WTC11 (cell line): ENCODE data around the gene GZF1. TPM values are rescaled to one million over a fixed set of nuclear protein-coding genes. Genes with fewer than 3 reads are reported as not detected.

ENCODE experiments used
- ATAC-seq: fragments of 200-7000 bp; cut with Tn5 transposase; 2 replicates; pipeline ENCODE4 v1.10.0; 2021; ENCODE audit warnings: mild to moderate bottlenecking, moderate library complexity
- CTCF ChIA-PET: fragments of 300-600 bp; sonication (Branson Sonifier 250); formaldehyde crosslinking; loops from one replicate; lab custom pipeline; 2021; ENCODE audit warnings: antibody characterized with exemption; lab: Charles Lee
- POLR2A ChIA-PET: fragments of 350-600 bp; sonication (Branson Sonifier 250); formaldehyde crosslinking; loops from one replicate; lab custom pipeline; 2021; ENCODE audit warnings: antibody characterized with exemption; lab: Charles Lee
- DNase-seq: peaks from one replicate; pipeline ENCODE4 v3.0.0; 2021; ENCODE audit warnings: low spot score
- H3K27ac Mint-ChIP-seq: 2 replicates; pipeline ENCODE4 v1.8.0; 2021; ENCODE audit warnings: mixed read lengths
- H3K27me3 Mint-ChIP-seq: 2 replicates; pipeline ENCODE4 v1.8.0; 2021; ENCODE audit warnings: low read depth, mild to moderate bottlenecking, moderate library complexity, mixed read lengths
- H3K36me3 Mint-ChIP-seq: 2 replicates; pipeline ENCODE4 v1.8.0; 2021; ENCODE audit warnings: mixed read lengths
- H3K4me1 Mint-ChIP-seq: 2 replicates; pipeline ENCODE4 v1.8.0; 2022; ENCODE audit warnings: mixed read lengths
- H3K4me3 Mint-ChIP-seq: 2 replicates; pipeline ENCODE4 v1.8.0; 2021; ENCODE audit warnings: mild to moderate bottlenecking, moderate library complexity, mixed read lengths
- H3K9me3 Mint-ChIP-seq: 2 replicates; pipeline ENCODE4 v1.8.0; 2021; ENCODE audit warnings: mixed read lengths
- AFF4 ChIP-seq: sonication (generic); formaldehyde crosslinking; IDR thresholded peaks from 2 replicates; pipeline ENCODE4 v1.8.1; 2023; ENCODE audit warnings: mild to moderate bottlenecking, missing genetic modification reagents, borderline replicate concordance
- CREB1 ChIP-seq: sonication (generic); formaldehyde crosslinking; IDR thresholded peaks from 2 replicates; pipeline ENCODE4 v1.8.0; 2023; ENCODE audit warnings: mild to moderate bottlenecking, missing genetic modification reagents
- CREM ChIP-seq: sonication (generic); formaldehyde crosslinking; IDR thresholded peaks from 2 replicates; pipeline ENCODE4 v1.8.1; 2022; ENCODE audit warnings: mild to moderate bottlenecking, missing genetic modification reagents, moderate library complexity
- E2F5 ChIP-seq: sonication (generic); formaldehyde crosslinking; IDR thresholded peaks from 2 replicates; pipeline ENCODE4 v1.8.1; 2022; ENCODE audit warnings: mild to moderate bottlenecking, moderate library complexity, missing genetic modification reagents
- FOXK1 ChIP-seq: sonication (generic); formaldehyde crosslinking; IDR thresholded peaks from 2 replicates; pipeline ENCODE4 v1.8.0; 2022; ENCODE audit warnings: mild to moderate bottlenecking, moderate library complexity, missing genetic modification reagents
- FOXP4 ChIP-seq: sonication (generic); formaldehyde crosslinking; IDR thresholded peaks from 2 replicates; pipeline ENCODE4 v1.8.0; 2022; ENCODE audit warnings: mild to moderate bottlenecking, missing genetic modification reagents
- GABPB1 ChIP-seq: sonication (generic); formaldehyde crosslinking; IDR thresholded peaks from 2 replicates; pipeline ENCODE4 v1.8.1; 2023; ENCODE audit warnings: mild to moderate bottlenecking, missing genetic modification reagents
- GTF2I ChIP-seq: fragments of 250-450 bp; sonication (Bioruptor Pico); conservative IDR thresholded peaks from 2 replicates; pipeline ENCODE4 v1.4.0; 2021; ENCODE audit warnings: mild to moderate bottlenecking
- JAZF1 ChIP-seq: fragments of 250-450 bp; sonication (Bioruptor Pico); IDR thresholded peaks from 2 replicates; pipeline ENCODE4 v1.9.0; 2021; ENCODE audit warnings: moderate library complexity, mild to moderate bottlenecking, inconsistent platforms
- JUN ChIP-seq: sonication (generic); formaldehyde crosslinking; IDR thresholded peaks from 2 replicates; pipeline ENCODE4 v1.8.0; 2023; ENCODE audit warnings: mild to moderate bottlenecking, missing genetic modification reagents
- MLX ChIP-seq: sonication (generic); formaldehyde crosslinking; IDR thresholded peaks from 2 replicates; pipeline ENCODE4 v1.8.1; 2023; ENCODE audit warnings: mild to moderate bottlenecking, missing genetic modification reagents, moderate library complexity
- MYBL2 ChIP-seq: sonication (generic); formaldehyde crosslinking; IDR thresholded peaks from 2 replicates; pipeline ENCODE4 v1.8.1; 2023; ENCODE audit warnings: mild to moderate bottlenecking, moderate library complexity, missing genetic modification reagents
- NFE2L1 ChIP-seq: sonication (generic); formaldehyde crosslinking; IDR thresholded peaks from 2 replicates; pipeline ENCODE4 v1.8.1; 2023; ENCODE audit warnings: missing genetic modification reagents
- NFYB ChIP-seq: sonication (generic); formaldehyde crosslinking; conservative IDR thresholded peaks from 2 replicates; pipeline ENCODE4 v1.8.0; 2022; ENCODE audit warnings: low read depth, missing genetic modification reagents
- NR1H2 ChIP-seq: sonication (generic); formaldehyde crosslinking; IDR thresholded peaks from 2 replicates; pipeline ENCODE4 v1.9.0; 2021; ENCODE audit warnings: mild to moderate bottlenecking, moderate library complexity, missing genetic modification reagents
- NR3C1 ChIP-seq: sonication (generic); formaldehyde crosslinking; conservative IDR thresholded peaks from 2 replicates; pipeline ENCODE4 v1.8.1; 2023; ENCODE audit warnings: low read depth, mild to moderate bottlenecking, missing genetic modification reagents
- PRDM15 ChIP-seq: sonication (generic); formaldehyde crosslinking; IDR thresholded peaks from 2 replicates; pipeline ENCODE4 v1.8.0; 2022; ENCODE audit warnings: missing genetic modification reagents
- SP1 ChIP-seq: sonication (generic); formaldehyde crosslinking; conservative IDR thresholded peaks from 2 replicates; pipeline ENCODE4 v1.8.1; 2022; ENCODE audit warnings: missing genetic modification reagents
- TEAD1 ChIP-seq: sonication (generic); formaldehyde crosslinking; IDR thresholded peaks from 2 replicates; pipeline ENCODE4 v1.8.0; 2022; ENCODE audit warnings: mild to moderate bottlenecking, missing genetic modification reagents
- TP53 ChIP-seq: sonication (generic); formaldehyde crosslinking; IDR thresholded peaks from 2 replicates; pipeline ENCODE4 v1.8.1; 2023; ENCODE audit warnings: mild to moderate bottlenecking, missing genetic modification reagents
- USF1 ChIP-seq: sonication (generic); formaldehyde crosslinking; IDR thresholded peaks from 2 replicates; pipeline ENCODE4 v1.8.0; 2022; ENCODE audit warnings: mild to moderate bottlenecking, missing genetic modification reagents
- ZNF121 ChIP-seq: sonication (generic); formaldehyde crosslinking; IDR thresholded peaks from 2 replicates; pipeline ENCODE4 v1.8.0; 2023; ENCODE audit warnings: missing genetic modification reagents
- ZNF219 ChIP-seq: sonication (generic); formaldehyde crosslinking; IDR thresholded peaks from 2 replicates; pipeline ENCODE4 v1.8.0; 2023; ENCODE audit warnings: missing genetic modification reagents, mild to moderate bottlenecking, borderline replicate concordance
- ZNF232 ChIP-seq: sonication (generic); formaldehyde crosslinking; IDR thresholded peaks from 2 replicates; pipeline ENCODE4 v1.8.0; 2022; ENCODE audit warnings: mild to moderate bottlenecking, missing genetic modification reagents
- ZNF317 ChIP-seq: sonication (generic); formaldehyde crosslinking; IDR thresholded peaks from 2 replicates; pipeline ENCODE4 v1.8.1; 2023; ENCODE audit warnings: low read depth, mild to moderate bottlenecking, moderate library complexity, missing genetic modification reagents, borderline replicate concordance
- ZNF423 ChIP-seq: fragments of 250-450 bp; sonication (Bioruptor Pico); IDR thresholded peaks from 2 replicates; pipeline ENCODE4 v2.1.2; 2022; ENCODE audit warnings: mild to moderate bottlenecking, moderate library complexity
- total RNA-seq: library from RNA; stranded (reverse); gene quantifications from 3 replicates; pipeline ENCODE4 v1.2.3, GENCODE V29; 2021

GZF1 gene
- total RNA-seq, 1 experiment from 2014 or later: 9.5 TPM

- CTCF ChIA-PET: no interaction called here
- no peaks in the 10 kb centered on the region for H3K27me3 Mint-ChIP-seq
- TF ChIP-seq NR3C1 (CRISPR knock-in tag) (no peak), GTF2I (CRISPR knock-in tag) (no peak), CREB1 (CRISPR knock-in tag) (no peak), SP1 (CRISPR knock-in tag) (no peak), CREM (CRISPR knock-in tag) (no peak), JAZF1 (CRISPR knock-in tag) (no peak), TP53 (CRISPR knock-in tag) (no peak), NR1H2 (CRISPR knock-in tag) (no peak), AFF4 (CRISPR knock-in tag) (no peak), FOXK1 (no peak), NFE2L1 (CRISPR knock-in tag) (no peak), E2F5 (CRISPR knock-in tag) (no peak), MLX (CRISPR knock-in tag) (no peak), GABPB1 (CRISPR knock-in tag) (no peak), USF1 (CRISPR knock-in tag) (no peak), ZNF317 (CRISPR knock-in tag) (no peak), ZNF219 (CRISPR knock-in tag) (no peak), MYBL2 (CRISPR knock-in tag) (no peak)
- no peak for DNase-seq
- H3K36me3 Mint-ChIP-seq: peaks cover 6% of the 10 kb centered on the region
- POLR2A ChIA-PET: no interaction called here
- no peak for ATAC-seq
- H3K4me1 Mint-ChIP-seq: peaks cover 17% of the 10 kb centered on the region
- H3K9me3 Mint-ChIP-seq: no peaks in the 10 kb centered on the region
- no peak overlapping the region for H3K4me3 Mint-ChIP-seq
- no peak overlapping the region for H3K27ac Mint-ChIP-seq
These were observed 52.0 kb downstream of the GZF1 start for GRCh38 chr20:23413862-23414422.

- POLR2A ChIA-PET: no interaction called here
- Mint-ChIP-seq H3K27ac (no peak overlapping the region), H3K36me3 (peaks cover 6% of the 10 kb centered on the region), H3K4me3 (no peak overlapping the region), H3K4me1 (peaks cover 23% of the 10 kb centered on the region), H3K9me3 (no peaks in the 10 kb centered on the region), H3K27me3 (no peaks in the 10 kb centered on the region)
- ATAC-seq (no peak), DNase-seq (no peak)
- CTCF ChIA-PET: no interaction called here
- no peak for TF ChIP-seq ZNF121 (CRISPR knock-in tag)
- TF ChIP-seq JUN: no peak
- no peak for TF ChIP-seq TEAD1 (CRISPR knock-in tag)
- no peak for TF ChIP-seq NFYB (CRISPR knock-in tag)
- no peak for TF ChIP-seq ZNF423
- no peak for TF ChIP-seq ZNF219 (CRISPR knock-in tag)
- TF ChIP-seq PRDM15 (CRISPR knock-in tag): no peak
- no peak for TF ChIP-seq FOXP4 (CRISPR knock-in tag)
- no peak for TF ChIP-seq ZNF232
These were observed 52.7 kb downstream of the GZF1 start for GRCh38 chr20:23414526-23415188.
